Stimulated activated CD4-positive, alpha-beta T cell treated with anti-CD3 and anti-CD28 coated beads, Interleukin-15, amount 100 ng/mL, for 1 hour (primary cell): Measurements from ENCODE around the gene NFU1.

ENCODE experiments used
- DNase-seq, 2 donors: peaks; one replicate each; pipeline ENCODE4 v3.0.0-alpha.2; 2020; ENCODE audit warnings: low read depth in 1 of 2, low spot score in 1 of 2

The NFU1 gene

DNA sequence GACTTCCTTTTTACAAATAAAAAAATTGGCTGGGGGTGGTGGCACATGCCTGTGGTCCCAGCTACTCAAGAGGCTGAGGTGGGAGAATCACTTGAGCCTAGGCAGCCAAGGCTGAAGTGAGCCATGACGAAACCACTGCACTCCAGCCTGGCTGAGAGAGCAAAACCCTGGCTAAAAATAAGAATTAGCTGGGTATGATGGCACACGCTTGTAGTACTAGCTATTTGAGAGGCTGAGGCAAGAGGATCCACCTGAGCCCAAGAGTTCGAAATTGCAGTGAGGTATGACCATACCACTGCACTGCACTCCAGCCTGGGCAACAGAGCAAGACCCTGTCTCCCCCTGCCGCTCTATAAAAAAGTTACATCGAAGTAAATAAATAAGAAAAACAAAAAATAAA lies 83.9 kb downstream of the NFU1 start:
- DNase-seq, result no peak

GRCh38 chr2:69348781-69349180 lies 88.5 kb downstream of the NFU1 start:
- no peak for DNase-seq
